ENCODE measurements around the gene ZG16B.

ZG16B gene

GRCh38 chr16:2857451-2858244 lies 27.5 kb downstream of the ZG16B start, which contains the start of gene PRSS22:
TSS of gene PRSS22 (minus strand) at chr16:2858170. CDS start at chr16:2858104, 66 bp downstream.
- Histone ChIP-seq H3K4me3 (ENCODE audit: low read length in 2 of 2) (peak within 1 kb of the TSS in 1 of 2 donors; percentile 29), H3K27me3 (ENCODE audit: control insufficient read depth in 1 of 2, insufficient read depth in 2 of 2, low read length in 2 of 2) (peaks cover 24 to 30% of the 10 kb centered on the region in 2 donors), H3K36me3 (ENCODE audit: control insufficient read depth in 2 of 2, insufficient read depth in 2 of 2, low read length in 2 of 2) (no peaks in the 10 kb centered on the region), H3K4me1 (ENCODE audit: control insufficient read depth, insufficient read depth, low read length) (no peaks in the 10 kb centered on the region), H3K27ac (ENCODE audit: low read length) (no peak within 1 kb of the TSS), H3K9ac (ENCODE audit: low read length in 2 of 2) (no peak within 1 kb of the TSS), H3K9me3 (ENCODE audit: control insufficient read depth in 2 of 2, low read length in 2 of 2) (peaks cover 4 to 8% of the 10 kb centered on the region in 2 donors)

- H3K36me3 ChIP-seq (ENCODE audit: control insufficient read depth in 2 of 2, insufficient read depth in 2 of 2, low read length in 2 of 2): no peaks in the 10 kb centered on the region
- no peaks in the 10 kb centered on the region for H3K4me1 ChIP-seq (ENCODE audit: control insufficient read depth, insufficient read depth, low read length)
- H3K9me3 ChIP-seq (ENCODE audit: control insufficient read depth in 2 of 2, low read length in 2 of 2): peaks cover 4 to 8% of the 10 kb centered on the region in 2 donors
- H3K4me3 ChIP-seq (ENCODE audit: low read length in 2 of 2): no peak overlapping the region
- H3K27ac ChIP-seq (ENCODE audit: low read length): no peak overlapping the region
- peaks cover 24% of the 10 kb centered on the region in 2 donors for H3K27me3 ChIP-seq (ENCODE audit: control insufficient read depth in 1 of 2, insufficient read depth in 2 of 2, low read length in 2 of 2)
- no peak overlapping the region for H3K9ac ChIP-seq (ENCODE audit: low read length in 2 of 2)
These were observed 28.3 kb downstream of the ZG16B start for GRCh38 chr16:2858245-2859025.

- Histone ChIP-seq H3K4me3 (ENCODE audit: low read length in 2 of 2) (no peak overlapping the region), H3K4me1 (ENCODE audit: control insufficient read depth, insufficient read depth, low read length) (no peaks in the 10 kb centered on the region), H3K36me3 (ENCODE audit: control insufficient read depth in 2 of 2, insufficient read depth in 2 of 2, low read length in 2 of 2) (no peaks in the 10 kb centered on the region), H3K27ac (ENCODE audit: low read length) (no peak overlapping the region), H3K9ac (ENCODE audit: low read length in 2 of 2) (no peak overlapping the region), H3K27me3 (ENCODE audit: control insufficient read depth in 1 of 2, insufficient read depth in 2 of 2, low read length in 2 of 2) (peaks cover 22 to 24% of the 10 kb centered on the region in 2 donors), H3K9me3 (ENCODE audit: control insufficient read depth in 2 of 2, low read length in 2 of 2) (peaks cover 0 to under 1% of the 10 kb centered on the region in 2 donors)
These were observed 29.7 kb downstream of the ZG16B start for GRCh38 chr16:2859686-2860265.

- no peaks in the 10 kb centered on the region for H3K36me3 ChIP-seq (ENCODE audit: control insufficient read depth in 2 of 2, insufficient read depth in 2 of 2, low read length in 2 of 2)
- H3K4me1 ChIP-seq (ENCODE audit: control insufficient read depth, insufficient read depth, low read length): no peaks in the 10 kb centered on the region
- no peak overlapping the region for H3K4me3 ChIP-seq (ENCODE audit: low read length in 2 of 2)
- no peaks in the 10 kb centered on the region for H3K9me3 ChIP-seq (ENCODE audit: control insufficient read depth in 2 of 2, low read length in 2 of 2)
- no peak overlapping the region for H3K27ac ChIP-seq (ENCODE audit: low read length)
- H3K9ac ChIP-seq (ENCODE audit: low read length in 2 of 2): no peak overlapping the region
- H3K27me3 ChIP-seq (ENCODE audit: control insufficient read depth in 1 of 2, insufficient read depth in 2 of 2, low read length in 2 of 2): peaks cover 22 to 24% of the 10 kb centered on the region in 2 donors
These were observed 30.9 kb downstream of the ZG16B start for GRCh38 chr16:2860826-2861567.

GRCh38 chr16:2865651-2866050 lies 35.5 kb downstream of the ZG16B start:
- Histone ChIP-seq H3K27me3 (ENCODE audit: control insufficient read depth in 1 of 2, insufficient read depth in 2 of 2, low read length in 2 of 2) (peaks cover 0 to 2% of the 10 kb centered on the region in 2 donors), H3K4me3 (ENCODE audit: low read length in 2 of 2) (no peak overlapping the region), H3K9ac (ENCODE audit: low read length in 2 of 2) (no peak overlapping the region), H3K4me1 (ENCODE audit: control insufficient read depth, insufficient read depth, low read length) (peaks cover 3% of the 10 kb centered on the region), H3K36me3 (ENCODE audit: control insufficient read depth in 2 of 2, insufficient read depth in 2 of 2, low read length in 2 of 2) (no peaks in the 10 kb centered on the region), H3K27ac (ENCODE audit: low read length) (no peak overlapping the region), H3K9me3 (ENCODE audit: control insufficient read depth in 2 of 2, low read length in 2 of 2) (no peaks in the 10 kb centered on the region)

- Histone ChIP-seq H3K4me1 (ENCODE audit: control insufficient read depth, insufficient read depth, low read length) (peaks cover 3% of the 10 kb centered on the region), H3K9ac (ENCODE audit: low read length in 2 of 2) (no peak overlapping the region), H3K36me3 (ENCODE audit: control insufficient read depth in 2 of 2, insufficient read depth in 2 of 2, low read length in 2 of 2) (no peaks in the 10 kb centered on the region), H3K27ac (ENCODE audit: low read length) (no peak overlapping the region), H3K4me3 (ENCODE audit: low read length in 2 of 2) (no peak overlapping the region), H3K27me3 (ENCODE audit: control insufficient read depth in 1 of 2, insufficient read depth in 2 of 2, low read length in 2 of 2) (no peaks in the 10 kb centered on the region), H3K9me3 (ENCODE audit: control insufficient read depth in 2 of 2, low read length in 2 of 2) (no peaks in the 10 kb centered on the region)
These were observed 36.3 kb downstream of the ZG16B start for GRCh38 chr16:2866431-2866830.

- peaks cover 3% of the 10 kb centered on the region for H3K4me1 ChIP-seq (ENCODE audit: control insufficient read depth, insufficient read depth, low read length)
- peak overlapping the region; percentile 83 to 96 for H3K4me3 ChIP-seq (ENCODE audit: low read length in 2 of 2)
- H3K9ac ChIP-seq (ENCODE audit: low read length in 2 of 2): peak overlapping the region; percentile 79 to 93
- no peaks in the 10 kb centered on the region for H3K36me3 ChIP-seq (ENCODE audit: control insufficient read depth in 2 of 2, insufficient read depth in 2 of 2, low read length in 2 of 2)
- H3K27me3 ChIP-seq (ENCODE audit: control insufficient read depth in 1 of 2, insufficient read depth in 2 of 2, low read length in 2 of 2): no peaks in the 10 kb centered on the region
- no peaks in the 10 kb centered on the region for H3K9me3 ChIP-seq (ENCODE audit: control insufficient read depth in 2 of 2, low read length in 2 of 2)
- H3K27ac ChIP-seq (ENCODE audit: low read length): peak overlapping the region; percentile 90
These were observed 37.5 kb downstream of the ZG16B start for GRCh38 chr16:2867661-2867986.

- Histone ChIP-seq H3K27me3 (ENCODE audit: control insufficient read depth in 1 of 2, insufficient read depth in 2 of 2, low read length in 2 of 2) (no peaks in the 10 kb centered on the region), H3K9me3 (ENCODE audit: control insufficient read depth in 2 of 2, low read length in 2 of 2) (no peaks in the 10 kb centered on the region), H3K36me3 (ENCODE audit: control insufficient read depth in 2 of 2, insufficient read depth in 2 of 2, low read length in 2 of 2) (no peaks in the 10 kb centered on the region), H3K4me3 (ENCODE audit: low read length in 2 of 2) (peak overlapping the region; percentile 83 to 96), H3K27ac (ENCODE audit: low read length) (peak overlapping the region; percentile 90), H3K9ac (ENCODE audit: low read length in 2 of 2) (peak overlapping the region; percentile 79 to 93), H3K4me1 (ENCODE audit: control insufficient read depth, insufficient read depth, low read length) (peaks cover 3% of the 10 kb centered on the region)
These were observed 38.1 kb downstream of the ZG16B start for GRCh38 chr16:2867987-2868789.

- H3K9ac ChIP-seq (ENCODE audit: low read length in 2 of 2): no peak overlapping the region
- H3K9me3 ChIP-seq (ENCODE audit: control insufficient read depth in 2 of 2, low read length in 2 of 2): no peaks in the 10 kb centered on the region
- peaks cover 5% of the 10 kb centered on the region for H3K4me1 ChIP-seq (ENCODE audit: control insufficient read depth, insufficient read depth, low read length)
- no peaks in the 10 kb centered on the region for H3K36me3 ChIP-seq (ENCODE audit: control insufficient read depth in 2 of 2, insufficient read depth in 2 of 2, low read length in 2 of 2)
- no peaks in the 10 kb centered on the region for H3K27me3 ChIP-seq (ENCODE audit: control insufficient read depth in 1 of 2, insufficient read depth in 2 of 2, low read length in 2 of 2)
- no peak overlapping the region for H3K4me3 ChIP-seq (ENCODE audit: low read length in 2 of 2)
- H3K27ac ChIP-seq (ENCODE audit: low read length): no peak overlapping the region
These were observed 41.8 kb downstream of the ZG16B start for GRCh38 chr16:2871926-2872325.

Measured in stomach smooth muscle (tissue), 2 donors.